T-helper 2 cell (primary cell): ENCODE data around the gene IL32.
"Not testable (repeated sequence)": the region's sequence is repeated elsewhere in the genome, so short reads cannot be mapped to it uniquely, and the experiment has no call there.

Experiments used
- DNase-seq, 5 experiments: peaks; one replicate each; pipeline versions ENCODE4 v3.0.0 to v3.0.0-alpha.2; 2012 to 2022

IL32 gene

DNA sequence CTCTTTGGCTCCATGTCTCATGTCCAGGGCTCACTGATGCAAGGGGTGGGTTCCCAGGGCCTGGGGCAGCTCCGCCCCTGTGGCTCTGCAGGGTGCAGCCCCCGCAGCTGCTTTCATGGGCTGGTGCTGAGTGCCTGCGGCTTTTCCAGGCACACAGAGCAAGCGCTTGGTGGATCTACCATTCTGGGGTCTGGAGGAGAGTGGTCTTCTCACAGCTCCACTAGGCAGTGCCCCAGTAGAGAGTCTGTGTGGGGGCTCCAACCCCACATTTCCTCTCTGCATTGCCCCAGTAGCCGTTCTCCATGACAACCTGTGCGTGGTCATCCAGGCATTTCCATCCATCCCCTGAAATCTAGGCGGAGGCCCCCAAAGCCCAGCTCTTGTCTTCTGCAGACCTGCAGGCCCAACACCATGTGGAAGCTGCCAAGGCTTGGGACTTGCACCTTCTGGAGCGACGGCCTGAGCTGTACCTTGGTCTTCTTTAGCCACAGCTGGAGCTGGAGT lies 5.2 kb downstream of the IL32 start:
- peak in 1 of 5 experiments; percentile 53 for DNase-seq

DNA sequence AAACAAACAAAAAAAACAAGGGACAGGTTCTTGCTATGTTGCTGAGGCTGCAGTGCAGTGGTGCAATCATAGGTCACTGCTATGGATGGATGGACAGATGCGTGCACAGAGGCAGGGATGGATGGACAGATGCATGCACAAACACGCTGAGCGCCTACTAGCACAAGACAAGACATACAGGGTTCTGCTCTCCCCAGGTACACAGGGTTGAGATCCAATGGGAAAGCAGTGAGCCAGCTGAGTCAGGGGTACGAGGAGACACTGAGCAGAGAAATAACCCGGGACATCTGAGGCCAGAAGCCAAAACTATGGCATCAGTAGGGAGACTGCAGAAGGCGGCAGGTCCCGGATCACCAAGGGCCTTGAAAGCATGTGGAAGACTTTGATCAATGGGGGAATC lies 6.2 kb downstream of the IL32 start:
- peak in 1 of 5 experiments; percentile 50 for DNase-seq

DNA sequence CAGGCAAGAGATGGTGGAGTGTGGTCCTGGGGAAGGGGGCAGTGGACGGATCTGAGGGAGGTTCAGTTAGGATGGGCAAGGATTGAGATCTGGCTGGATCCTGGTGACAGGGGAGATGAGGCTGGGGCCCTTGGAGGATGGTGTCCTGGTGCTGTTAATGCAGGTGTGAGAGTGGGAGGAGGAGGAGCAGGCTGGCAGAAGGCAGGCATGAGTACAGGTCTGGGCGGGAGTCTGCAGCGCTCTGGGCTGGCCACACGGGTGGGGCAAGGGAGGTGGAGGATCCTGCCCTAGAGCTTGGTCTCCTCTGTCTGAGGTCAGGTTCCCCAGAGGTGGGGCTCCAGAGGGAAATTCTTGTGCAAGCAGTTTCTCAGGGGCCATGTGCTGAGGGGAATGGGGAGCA lies 6.7 kb downstream of the IL32 start:
- peak in 1 of 5 experiments; percentile 77 for DNase-seq

- peak in 2 of 5 experiments; percentile 49 to 69 for DNase-seq
These were observed 7.3 kb downstream of the IL32 start for GRCh38 chr16:3072576-3073263.

- DNase-seq, result peak in 1 of 5 experiments; percentile 48
These were observed 8.0 kb downstream of the IL32 start for GRCh38 chr16:3073448-3073847.

DNA sequence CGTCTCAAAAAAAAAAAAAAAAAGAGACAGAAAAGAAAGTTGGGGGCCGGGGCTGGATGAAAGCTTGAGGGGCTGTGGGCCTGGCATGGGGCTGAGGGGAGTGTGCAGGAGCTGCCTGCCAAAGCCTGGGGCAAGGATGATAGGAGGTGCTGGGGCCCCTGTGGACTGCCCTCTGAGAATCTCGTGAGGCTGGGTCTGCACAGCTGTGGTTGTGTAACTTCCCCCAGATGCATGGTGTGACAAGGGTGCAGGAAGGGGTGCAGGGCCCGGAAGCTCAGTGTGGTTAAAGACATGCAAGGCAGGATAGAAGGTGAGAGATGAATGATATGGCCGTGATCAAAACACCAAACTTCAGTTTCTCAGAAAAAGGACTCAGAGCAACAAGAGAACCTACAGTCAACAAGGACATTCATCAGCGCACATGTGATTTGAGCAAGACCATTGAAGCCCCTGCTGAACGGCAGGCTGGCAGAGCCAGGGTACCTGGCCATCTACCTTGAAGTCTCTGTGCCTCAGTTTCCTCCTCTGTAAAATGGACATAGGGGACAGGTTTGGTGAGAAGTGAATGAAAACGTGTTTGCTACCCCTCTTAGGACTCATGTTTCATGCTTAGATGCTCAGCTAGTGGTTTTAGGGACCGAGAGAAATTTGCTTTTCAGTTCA lies 9.6 kb downstream of the IL32 start:
- peak; percentile 38 to 99 (median 77) for DNase-seq

DNA sequence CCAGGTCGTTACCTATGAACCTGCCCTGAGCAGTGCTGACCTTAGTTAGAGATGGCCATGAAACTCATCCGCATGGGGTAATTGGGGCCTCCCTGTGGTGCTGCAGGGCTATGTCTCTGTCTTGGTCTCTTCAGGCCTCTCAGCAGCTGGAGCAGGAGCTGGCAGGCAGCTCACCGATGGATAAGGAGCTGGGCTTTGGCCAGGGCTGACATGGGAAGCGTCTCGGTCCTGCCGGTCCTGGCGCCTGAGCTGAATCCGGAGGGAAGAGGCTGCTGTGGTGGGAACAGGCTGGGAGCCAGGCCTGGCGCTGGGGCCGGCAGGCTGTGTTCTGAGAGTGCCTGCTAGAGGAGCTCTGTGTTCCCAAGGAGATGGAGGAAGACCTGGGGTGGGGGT lies 10.1 kb downstream of the IL32 start:
- peak in 1 of 5 experiments; percentile 68 for DNase-seq

GRCh38 chr16:3075946-3076345 lies 10.5 kb downstream of the IL32 start:
- peak in 1 of 5 experiments; percentile 55 for DNase-seq

DNA sequence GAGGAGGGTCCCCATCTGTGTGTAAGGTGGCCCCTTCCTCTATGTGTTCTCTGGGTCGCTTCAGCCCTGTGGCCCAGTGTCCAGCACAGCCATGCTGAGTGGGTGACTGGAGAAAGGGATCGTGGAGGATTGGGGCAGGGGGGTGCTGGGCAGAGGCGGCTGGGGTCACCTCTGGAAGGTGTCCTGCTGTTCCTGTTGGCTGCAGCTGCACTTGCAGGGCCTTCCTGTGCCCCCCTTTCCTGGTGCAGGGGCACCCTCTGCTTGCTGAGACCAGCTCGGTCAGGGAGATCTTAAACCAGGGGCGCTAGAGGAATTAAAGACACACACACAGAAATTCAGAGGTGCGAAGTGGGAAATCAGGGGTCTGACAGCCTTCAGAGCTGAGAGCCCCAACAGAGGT lies 11.1 kb downstream of the IL32 start:
- DNase-seq, result no peak

GRCh38 chr16:3080024-3080423 lies 14.6 kb downstream of the IL32 start:
- no peak for DNase-seq

GRCh38 chr16:3081957-3082356 lies 16.5 kb downstream of the IL32 start:
- DNase-seq, result not testable (repeated sequence)

DNA sequence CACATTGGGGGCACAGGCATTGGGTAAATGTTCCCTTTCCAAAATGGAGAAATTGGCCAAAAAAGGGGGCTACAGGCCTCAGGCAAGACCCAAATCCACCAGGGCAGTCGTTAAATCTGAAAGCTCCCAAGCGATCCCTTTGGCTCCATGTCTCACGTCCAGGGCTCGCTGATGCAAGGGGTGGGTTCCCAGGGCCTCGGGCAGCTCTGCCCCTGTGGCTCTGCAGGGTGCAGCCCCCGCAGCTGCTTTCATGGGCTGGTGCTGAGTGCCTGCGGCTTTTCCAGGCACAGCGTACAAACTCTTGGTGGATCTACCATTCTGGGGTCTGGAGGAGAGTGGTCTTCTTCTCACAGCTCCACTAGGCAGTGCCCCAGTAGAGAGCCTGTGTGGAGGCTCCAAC lies 18.0 kb downstream of the IL32 start:
- not testable (repeated sequence) for DNase-seq

DNA sequence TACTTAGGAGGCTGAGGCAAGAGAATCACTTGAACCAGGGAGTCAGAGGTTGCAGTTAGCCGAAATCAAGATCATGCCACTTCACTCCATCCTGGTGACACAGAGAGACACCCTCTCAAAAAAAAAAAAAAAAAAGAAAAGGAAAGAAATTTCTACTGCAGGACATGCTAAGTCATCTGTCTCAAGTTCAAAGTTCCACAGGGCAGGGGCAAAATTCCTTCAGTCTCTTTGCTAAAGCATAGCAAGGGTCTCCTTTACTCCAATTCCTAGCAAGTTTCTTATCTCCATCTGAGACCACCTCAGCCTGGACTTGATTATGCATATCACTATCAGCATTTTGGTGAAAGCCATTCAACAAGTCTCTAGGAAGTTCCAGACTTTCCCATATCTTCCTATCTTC lies 19.1 kb downstream of the IL32 start:
- DNase-seq, result no peak

GRCh38 chr16:3084969-3085670 lies 19.7 kb downstream of the IL32 start:
- DNase-seq, result no peak

DNA sequence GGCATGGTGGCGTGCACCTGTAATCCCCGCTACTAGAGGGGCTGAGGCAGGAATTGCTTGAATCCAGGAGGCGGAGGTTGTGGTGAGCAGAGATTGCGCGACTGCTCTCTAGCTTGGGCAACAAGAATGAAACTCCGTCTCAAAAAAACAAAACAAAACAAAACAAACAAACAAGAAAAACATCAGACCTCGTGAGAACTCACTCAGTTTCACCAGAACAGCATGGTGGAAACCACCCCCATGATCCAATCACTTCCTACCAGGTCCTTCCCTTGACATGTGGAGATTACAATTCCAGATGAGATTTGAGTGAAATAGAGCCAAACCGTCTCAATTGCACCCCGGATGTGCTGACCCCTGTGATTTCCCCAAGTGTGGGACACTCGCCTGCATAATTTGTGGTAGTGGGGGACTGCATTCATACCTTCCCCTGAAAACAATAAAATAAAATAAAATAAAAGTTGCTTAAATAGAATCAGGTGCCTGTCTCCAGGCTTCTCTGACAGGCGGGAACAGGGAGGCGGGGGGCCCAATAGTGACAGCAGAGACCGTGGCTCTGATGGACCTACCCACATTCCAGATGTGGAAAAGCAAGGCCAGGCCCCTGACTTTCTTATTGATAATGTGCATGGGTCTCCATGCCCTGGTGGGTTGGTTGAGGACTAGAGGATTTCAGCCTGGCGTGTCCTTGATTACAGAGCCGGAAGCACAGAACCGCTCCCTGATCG lies 20.6 kb downstream of the IL32 start:
- peak in 1 of 5 experiments; percentile 68 for DNase-seq

- peak in 1 of 5 experiments; percentile 55 for DNase-seq
These were observed 21.3 kb downstream of the IL32 start for GRCh38 chr16:3086596-3087242.

GRCh38 chr16:3087243-3088235 lies 22.1 kb downstream of the IL32 start:
- DNase-seq, result no peak

DNA sequence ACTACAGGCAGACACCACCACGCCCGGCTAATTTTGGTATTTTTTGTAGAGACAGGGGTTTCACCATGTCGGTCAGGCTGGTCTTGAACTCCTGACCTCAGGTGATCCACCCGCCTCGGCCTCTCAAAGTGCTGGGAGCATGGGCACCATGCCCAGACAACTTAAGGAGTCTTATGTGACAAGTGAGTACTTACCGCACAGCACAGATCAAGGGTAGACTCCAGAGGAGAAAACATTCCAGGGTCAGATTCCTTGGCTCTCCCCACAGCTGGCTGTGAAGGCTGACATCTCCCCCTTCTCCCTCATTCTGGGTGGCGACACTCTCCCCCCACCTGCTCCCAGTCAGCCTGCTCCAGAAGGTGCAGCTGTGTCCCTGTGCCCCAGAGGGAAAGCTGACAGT lies 23.0 kb downstream of the IL32 start:
- no peak for DNase-seq

- DNase-seq, result no peak
These were observed 23.7 kb downstream of the IL32 start for GRCh38 chr16:3088925-3089716.
